HG03439 (cell line): ENCODE results near the gene ETDB.
A peak's percentile ranks its signal among the peaks of the same experiment; 100 is the strongest.
"Not testable (repeated sequence)": the region's sequence is repeated elsewhere in the genome, so short reads cannot be mapped to it uniquely, and the experiment has no call there.

Experiments
- ATAC-seq: cut with Tn5 transposase; IDR thresholded peaks from one replicate; pipeline ENCODE4 v1.9.1; 2021; ENCODE audit warnings: mild to moderate bottlenecking, moderate library complexity; ENCODE audit not compliant: unreplicated experiment

Gene ETDB

DNA sequence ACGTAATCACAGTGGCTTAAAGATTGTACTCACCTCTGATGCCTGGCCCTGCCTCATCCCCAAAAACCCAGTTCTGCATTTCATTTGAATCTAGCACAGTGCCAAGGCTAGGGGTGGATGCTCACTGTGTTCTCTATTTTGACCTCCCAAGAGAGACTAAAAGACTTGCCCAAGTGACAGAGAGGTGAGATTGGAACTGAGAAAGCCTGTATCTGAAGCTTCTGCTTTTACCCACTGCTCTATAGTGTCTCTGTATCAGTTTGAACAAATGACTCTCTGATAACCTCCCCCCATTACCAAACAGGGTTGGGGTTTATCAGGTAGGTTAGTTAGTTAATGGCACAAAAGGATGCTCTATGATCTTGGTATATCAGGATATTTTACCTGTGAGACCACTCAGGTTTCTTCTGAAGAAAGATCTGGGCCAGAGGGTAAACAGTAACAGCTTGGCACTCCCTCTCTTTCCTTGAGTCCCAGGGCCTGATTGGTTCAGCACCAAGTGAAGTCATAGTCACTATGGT, at the start of gene ETDB:
Gene ETDB, minus strand, starts transcription at position 471 of the 521 bp plus-strand sequence. CDS start 1,265 bp downstream, outside the sequence.
- not testable (repeated sequence) for ATAC-seq

DNA sequence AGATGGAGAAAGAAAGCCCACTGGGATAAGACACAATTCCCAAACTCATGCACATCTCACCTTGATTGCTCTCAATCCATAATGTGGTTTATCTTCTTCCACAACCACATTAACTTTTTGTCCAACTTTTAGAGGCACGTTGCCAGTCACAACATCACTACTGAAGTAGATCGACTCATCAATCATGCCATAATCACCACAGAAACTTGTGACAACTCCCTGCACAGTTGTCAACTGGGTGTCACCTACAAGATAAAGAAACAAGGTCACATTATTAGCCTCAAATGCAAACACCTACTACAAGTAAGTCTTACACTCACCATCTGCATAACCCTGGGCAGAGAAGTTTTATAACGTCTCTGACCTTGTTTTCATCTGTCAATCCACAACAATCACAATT, 49.2 kb upstream of the ETDB start:
- ATAC-seq = not testable (repeated sequence)

DNA sequence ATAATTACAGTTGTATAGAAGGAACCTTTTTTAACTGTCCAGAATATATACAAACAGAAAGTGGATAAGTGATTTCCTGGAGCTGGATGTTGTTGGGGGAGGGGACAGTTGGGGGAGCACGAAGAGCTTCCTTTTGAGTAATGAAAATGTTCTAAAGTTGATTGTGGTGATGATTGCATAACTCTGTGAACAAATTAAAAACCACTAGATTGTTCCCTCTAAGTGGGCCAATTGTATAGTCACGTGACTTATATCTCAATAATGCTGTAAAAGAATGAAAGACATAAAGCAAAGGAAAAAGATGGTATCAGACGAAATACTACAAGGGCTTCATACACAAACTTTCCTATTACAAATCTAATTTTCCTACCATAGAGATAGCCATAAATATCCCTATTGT, 48.2 kb upstream of the ETDB start:
- ATAC-seq = no peak

DNA sequence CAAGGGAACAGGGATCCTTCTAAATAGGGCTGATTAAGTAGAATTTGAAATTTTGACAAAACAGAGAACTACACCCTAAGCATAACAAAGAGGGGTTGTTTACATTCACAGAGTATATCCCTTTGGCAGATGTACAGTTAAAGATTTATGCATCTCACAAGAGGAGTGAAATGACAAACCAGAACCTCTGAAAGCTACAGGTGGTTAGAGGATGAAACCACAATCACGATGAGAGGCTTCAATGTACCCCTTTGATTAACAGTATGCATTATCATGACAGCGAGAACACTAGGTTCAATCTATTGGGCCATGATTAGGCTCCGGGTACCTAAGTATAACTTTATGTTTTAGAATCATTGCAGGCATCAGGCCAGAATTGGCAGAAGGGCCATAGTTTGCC, 34.4 kb upstream of the ETDB start:
- ATAC-seq = not testable (repeated sequence)

DNA sequence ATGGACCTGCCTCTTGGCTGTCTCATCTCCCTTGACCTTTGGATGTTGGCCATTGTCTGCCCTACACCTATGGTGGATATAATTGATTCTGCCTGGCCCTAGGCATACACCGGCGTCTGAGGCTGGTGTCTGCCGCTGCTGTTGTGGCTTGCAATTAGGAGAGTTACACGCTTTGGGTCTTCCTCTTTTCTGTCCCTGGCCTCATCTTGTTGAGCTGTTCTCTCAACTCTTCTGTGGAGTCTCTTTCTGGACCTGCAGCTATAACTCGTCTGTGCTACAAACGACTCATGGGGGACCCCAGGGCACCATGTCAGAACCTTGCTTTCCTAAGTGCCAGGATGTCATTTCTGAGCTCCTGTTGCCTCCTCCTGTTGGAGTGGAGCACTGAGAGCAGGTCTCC, 5.8 kb upstream of the ETDB start:
- not testable (repeated sequence) for ATAC-seq

DNA sequence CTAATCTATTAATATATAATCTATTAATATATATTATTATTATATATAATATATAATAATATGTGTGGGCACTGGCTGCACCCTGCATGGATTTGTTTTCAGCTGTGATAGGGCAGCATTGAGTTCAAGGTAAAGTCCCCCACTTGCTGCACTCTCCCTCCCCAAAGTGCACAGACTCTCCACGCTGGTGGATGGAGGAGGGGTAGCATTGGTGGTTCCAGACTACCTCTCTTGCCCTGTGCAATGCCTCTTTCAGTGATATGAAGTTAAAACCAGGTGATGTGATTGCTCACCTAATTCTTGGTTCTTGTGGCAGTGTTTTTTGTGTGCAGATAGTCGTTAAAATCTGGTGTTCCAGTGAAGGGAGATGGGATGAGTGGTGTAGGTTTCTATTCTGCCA, 4.3 kb downstream of the ETDB start:
- ATAC-seq = not testable (repeated sequence)

DNA sequence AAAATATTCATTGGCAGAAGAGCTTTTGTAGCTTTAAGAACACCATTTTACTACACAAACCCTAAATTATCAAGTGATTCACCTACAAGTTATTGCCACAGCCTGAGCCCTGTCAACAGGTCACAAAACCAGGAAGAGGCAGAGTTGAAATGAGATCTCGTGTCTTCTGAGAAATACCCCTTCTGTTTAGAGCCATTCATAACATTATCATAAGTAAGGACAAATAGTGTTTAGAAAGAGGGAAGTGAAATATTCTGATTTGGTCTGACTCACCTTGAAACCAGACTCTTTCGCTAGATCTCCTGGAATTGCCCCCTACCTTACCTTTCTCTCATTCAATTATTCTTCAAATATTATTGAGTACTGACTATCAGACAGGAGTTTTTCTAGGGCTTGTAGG, 5.9 kb downstream of the ETDB start:
- peak; percentile 95 for ATAC-seq

DNA sequence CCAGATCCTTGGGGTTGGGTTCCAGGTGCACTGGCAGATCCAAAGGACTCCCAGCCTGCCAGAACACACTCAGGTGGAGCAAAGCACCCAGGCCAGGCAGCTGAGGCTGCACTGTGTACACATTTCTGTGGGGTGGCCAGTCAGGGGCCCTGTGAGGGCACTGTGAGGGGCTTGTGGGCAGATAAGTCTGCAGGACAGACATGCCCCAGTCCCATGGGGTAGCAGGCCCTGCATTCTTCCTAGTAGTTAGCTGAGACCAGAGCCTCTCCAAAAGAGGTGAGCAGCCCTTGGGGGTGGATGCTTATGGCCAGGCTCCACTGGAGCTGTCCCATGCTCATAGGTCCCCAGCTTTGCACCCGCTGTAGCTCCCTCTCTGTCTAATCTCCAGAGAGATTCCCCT, 7.6 kb downstream of the ETDB start:
- ATAC-seq = no peak

DNA sequence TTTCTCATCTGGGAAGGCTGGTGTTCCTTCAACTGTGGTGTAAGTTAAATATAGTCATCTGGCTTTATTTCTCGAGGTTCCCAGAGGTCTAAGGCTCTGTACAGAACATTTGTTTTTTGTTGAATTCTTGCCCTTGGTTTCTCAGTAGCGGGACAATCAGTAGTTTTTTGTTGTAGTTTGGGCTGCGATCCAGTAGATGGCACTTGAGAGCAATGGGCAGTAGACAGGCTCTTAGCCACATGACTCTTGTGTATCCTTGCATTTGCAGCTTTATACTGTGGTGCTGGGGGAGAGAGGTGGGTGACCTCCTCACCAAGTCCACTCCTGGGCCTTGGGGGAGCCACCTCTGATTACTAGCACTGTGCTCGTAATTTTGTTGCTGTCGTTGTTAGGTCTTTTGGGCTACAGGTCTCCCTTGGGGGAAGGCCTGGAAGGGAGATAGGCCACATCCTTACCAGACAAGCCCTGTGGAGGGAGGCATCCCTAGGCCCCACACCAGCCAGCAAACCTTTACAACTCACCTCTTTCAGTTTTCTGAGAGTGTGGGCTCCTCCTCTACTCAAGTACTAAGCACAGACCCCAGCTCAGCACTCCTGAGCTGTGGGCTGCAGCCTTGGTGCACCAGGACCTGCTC, 8.1 kb downstream of the ETDB start:
- no peak for ATAC-seq

DNA sequence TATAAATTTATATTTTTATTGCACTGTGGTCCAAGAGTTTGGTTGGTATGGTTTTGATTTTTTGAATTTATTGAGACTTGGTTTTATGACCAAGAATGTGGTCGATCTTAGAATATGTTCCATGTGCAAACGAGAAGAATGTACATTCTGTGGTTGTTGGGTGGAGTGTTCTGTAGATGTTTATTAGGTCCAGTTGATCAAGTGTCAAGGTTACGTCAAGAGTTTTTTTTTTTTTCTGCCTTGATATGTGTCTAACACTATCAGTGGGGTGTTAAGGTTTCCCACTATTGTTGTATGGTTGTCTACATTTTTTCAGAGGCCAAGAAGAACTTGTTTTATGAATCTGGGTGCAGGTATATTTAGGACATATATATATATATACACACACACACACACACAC, 10.8 kb downstream of the ETDB start:
- no peak for ATAC-seq

DNA sequence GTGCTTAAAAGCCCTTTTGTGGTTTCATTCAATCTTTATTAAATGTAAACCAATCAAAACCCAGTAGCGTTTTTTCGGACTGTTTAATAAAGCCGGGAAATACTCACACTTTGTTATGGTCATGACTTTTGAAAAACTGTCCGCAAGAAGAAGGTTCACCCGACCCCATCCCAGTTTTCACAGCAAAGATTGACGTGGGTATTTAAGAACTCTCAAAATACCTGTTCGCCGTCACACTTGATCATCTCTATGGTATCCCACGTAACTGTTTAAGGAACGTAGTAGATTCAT, 20.9 kb downstream of the ETDB start:
- no peak for ATAC-seq

DNA sequence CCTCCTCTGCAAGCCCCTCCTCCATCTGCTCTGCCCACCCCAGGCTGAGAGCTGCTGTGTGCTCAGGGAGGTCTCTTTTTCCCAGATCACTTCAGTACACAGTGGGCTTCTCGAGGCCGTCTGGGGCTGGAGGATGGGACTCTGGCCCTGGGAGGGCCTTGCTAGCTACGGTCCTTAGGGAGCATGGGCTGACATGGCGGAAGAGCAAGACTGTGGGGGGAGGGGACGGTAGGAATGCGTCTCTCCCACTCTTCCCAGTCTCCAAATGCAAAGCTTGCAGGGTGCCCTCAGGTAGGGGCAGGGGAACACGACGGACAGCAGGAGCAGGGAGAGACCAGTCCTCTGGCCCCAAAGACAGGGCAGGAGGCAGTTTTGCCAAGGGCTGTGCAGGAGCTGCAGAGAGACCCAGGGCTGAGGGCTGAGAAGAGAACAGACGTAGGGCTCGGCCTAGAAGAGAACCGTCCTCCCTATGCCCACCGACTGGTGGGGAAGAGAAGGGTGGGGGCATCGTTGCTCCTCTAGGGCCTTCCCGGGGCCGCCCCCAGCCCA, 23.1 kb downstream of the ETDB start:
- ATAC-seq = not testable (repeated sequence)

DNA sequence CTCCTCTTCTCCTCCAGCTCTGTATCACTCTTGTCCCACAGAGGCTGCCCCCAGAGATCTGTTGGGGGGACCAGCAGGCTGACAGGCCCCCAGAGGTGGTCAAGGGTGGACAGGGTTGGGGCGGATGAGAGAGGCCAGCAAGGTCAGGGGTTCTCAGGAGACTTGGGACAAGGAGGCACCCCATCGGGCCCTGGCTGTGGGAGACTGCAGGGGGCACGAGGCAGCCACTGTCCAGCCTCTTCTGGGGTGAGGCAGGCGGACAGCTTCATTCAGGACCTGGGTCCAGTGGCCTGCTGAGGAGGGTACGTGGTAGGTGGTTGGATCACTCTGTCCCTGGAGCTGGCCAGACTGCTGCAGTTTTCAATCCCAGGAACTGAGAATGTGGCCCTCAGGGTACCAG, 24.6 kb downstream of the ETDB start:
- no peak for ATAC-seq

DNA sequence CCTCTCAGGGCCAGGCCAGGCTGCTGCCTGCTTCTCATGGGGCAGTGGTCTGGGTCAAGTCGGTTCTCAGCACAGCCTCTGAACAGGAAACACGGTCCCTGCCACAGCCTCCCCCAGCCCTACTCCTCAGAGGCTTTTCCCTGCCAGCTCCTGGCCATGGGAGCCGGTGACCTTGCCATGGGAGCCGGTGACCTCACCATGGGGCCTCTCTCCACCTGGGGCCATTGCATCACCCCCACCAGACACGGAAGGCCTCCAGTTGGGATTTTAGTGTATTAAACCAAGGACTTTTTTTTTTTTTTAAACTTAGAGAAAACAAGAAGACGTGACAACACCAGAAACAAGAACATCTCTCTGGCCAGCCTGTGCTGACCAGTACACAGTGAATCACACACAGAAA, 25.6 kb downstream of the ETDB start:
- ATAC-seq = no peak

DNA sequence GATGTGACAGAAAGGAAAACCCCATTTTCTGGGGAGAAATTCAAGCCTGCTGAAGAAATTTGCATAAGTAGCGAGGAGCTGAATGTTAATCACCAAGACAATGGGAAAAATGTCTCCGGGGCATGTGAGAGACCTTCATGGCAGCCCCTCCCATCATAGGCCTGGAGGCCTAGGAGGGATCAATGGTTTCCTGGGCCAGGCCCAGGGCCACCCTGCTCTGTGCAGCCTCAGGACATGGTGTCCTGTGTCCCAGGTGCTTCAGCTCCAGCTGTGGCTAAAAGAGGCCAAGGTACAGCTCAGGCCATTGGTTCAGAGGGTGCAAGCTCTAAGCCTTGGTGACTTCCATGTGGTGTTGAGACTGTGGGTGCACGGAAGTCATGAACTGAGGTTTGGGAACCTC, 31.2 kb downstream of the ETDB start:
- ATAC-seq = no peak

DNA sequence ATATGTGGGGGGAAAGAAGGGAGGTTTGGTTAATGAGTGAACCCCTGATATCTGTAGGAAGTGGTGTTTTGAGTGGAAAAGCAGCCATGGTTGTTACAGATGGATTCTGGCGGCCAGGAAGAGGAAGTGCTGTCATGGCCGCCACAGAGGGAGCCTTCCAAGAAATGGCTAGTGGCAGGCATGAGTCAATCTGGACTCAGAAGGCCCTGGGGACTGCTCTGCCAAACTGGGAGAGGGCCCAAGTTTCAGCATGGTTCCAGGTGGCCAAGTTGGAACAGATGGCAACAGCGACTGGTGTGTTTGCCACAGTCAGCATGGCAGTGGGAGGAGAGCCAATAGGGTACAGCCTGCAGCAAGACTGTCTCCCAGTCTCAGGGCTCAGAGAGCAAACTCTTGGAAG, 32.5 kb downstream of the ETDB start:
- ATAC-seq = no peak

DNA sequence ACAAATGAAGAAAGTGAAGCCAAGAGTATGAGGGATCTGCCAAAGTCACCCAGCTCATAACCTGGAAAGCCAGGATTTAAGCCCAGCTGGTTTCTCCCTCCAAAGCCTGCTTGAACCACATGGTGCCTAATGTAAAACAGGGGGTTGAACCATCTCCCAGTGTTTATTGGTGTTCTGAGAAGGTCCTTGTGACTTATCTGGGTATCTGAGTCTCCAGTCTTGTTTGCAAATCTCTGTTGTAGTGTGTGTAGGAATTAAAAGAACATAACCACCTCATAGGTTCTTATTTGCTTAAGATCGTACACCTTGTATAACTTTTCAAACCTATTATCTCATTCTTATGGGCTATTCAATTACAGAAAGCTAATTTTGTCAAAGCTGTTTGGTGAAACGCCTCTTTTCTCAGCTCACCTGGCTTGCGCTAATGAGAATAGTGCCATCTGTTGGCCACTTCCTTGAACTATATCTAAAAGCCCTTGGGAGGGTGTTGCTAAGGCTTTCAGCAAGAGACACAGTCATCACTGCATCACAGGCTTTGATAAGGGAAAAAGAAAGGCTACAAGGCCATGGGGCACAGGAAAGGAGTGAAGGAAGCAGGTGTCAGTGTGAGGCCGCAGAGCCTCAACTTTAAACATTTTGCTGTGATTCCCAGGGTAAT, 34.0 kb downstream of the ETDB start:
- peak; percentile 76 for ATAC-seq

DNA sequence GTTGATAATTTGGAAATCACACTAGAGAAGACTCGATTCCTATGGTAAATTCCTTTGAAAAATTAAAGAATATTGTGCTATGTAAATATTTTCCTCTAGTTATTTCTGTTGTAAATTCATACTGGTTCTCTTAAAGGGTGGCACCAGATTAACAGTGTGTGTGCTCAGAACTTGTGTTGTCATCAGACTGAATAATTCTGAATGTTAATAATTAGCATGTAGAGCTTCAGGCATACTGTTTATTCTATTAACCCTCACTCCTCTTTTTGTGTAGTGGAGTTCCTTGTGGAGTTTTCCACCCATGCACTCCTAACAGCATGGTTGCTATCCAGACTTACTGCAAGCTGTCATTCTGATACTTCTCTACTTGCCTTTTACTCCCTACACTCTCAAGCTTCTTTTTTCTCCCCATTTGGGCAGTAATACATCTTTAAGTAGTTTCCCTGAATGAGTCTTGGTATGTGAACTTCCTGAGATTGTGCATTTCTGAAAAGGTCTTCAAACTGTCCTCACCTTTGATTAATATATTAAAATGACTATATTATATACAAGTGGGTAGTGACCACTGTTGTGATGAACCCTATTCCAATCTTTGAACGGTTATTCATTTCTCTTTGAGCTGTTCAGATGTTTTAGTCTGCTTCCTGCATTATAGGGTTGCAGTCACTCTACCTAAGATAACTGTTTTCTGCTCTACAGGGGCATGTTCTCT, 38.5 kb downstream of the ETDB start:
- no peak for ATAC-seq
